22Rv1 (cell line): ENCODE results near the gene DDX39A.
"Not testable (repeated sequence)": the region's sequence is repeated elsewhere in the genome, so short reads cannot be mapped to it uniquely, and the experiment has no call there.

Experiments
- ZFX ChIP-seq: fragments of 450-650 bp; IDR thresholded peaks from 2 replicates; pipeline ENCODE4 v1.6.1; 2017; ENCODE audit warnings: antibody characterized with exemption, borderline replicate concordance
- TF ChIP-seq, protein P1 (sequence below): fragments of 450-650 bp; IDR thresholded peaks from 2 replicates; pipeline ENCODE4 v1.5.1; 2017; ENCODE audit warnings: mild to moderate bottlenecking

DNA sequence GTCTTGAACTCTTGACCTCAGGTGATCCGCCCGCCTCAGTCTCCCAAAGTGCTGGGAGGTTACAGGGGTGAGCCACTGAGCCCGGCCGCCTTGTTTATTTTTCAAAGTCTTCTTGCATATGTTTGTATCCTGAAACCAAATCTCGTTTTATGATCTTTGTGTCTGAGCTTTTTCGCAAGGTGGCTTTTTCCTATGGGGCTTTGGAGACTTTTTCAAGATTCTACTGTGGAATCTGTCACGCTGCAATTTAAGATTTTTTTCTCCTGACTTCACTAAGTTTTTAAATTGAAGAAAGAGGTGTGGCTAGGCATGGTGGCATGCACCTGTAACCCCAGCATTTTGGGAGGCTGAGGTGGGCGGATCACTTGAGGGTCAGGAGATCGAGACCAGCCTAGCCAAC is 44.8 kb downstream of the DDX39A start:
- TF ChIP-seq, protein P1, sequence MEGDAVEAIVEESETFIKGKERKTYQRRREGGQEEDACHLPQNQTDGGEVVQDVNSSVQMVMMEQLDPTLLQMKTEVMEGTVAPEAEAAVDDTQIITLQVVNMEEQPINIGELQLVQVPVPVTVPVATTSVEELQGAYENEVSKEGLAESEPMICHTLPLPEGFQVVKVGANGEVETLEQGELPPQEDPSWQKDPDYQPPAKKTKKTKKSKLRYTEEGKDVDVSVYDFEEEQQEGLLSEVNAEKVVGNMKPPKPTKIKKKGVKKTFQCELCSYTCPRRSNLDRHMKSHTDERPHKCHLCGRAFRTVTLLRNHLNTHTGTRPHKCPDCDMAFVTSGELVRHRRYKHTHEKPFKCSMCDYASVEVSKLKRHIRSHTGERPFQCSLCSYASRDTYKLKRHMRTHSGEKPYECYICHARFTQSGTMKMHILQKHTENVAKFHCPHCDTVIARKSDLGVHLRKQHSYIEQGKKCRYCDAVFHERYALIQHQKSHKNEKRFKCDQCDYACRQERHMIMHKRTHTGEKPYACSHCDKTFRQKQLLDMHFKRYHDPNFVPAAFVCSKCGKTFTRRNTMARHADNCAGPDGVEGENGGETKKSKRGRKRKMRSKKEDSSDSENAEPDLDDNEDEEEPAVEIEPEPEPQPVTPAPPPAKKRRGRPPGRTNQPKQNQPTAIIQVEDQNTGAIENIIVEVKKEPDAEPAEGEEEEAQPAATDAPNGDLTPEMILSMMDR = not testable (repeated sequence)
- TF ChIP-seq ZFX = not testable (repeated sequence)
